Lower lobe of right lung (tissue), 2 donors: ENCODE results near the gene TOR4A. TPM values are rescaled to one million over a fixed set of nuclear protein-coding genes. Genes with fewer than 3 reads are reported as not detected.

Experiments
- ATAC-seq, 2 donors: fragments of 200-7000 bp; cut with Tn5 transposase; one replicate each; pipeline ENCODE4 v1.9.1; 2020 to 2022; ENCODE audit warnings: mild to moderate bottlenecking in 2 of 2, moderate library complexity in 2 of 2
- DNase-seq: peaks from one replicate; pipeline ENCODE4 v3.0.0-alpha.2; 2020
- H3K27ac ChIP-seq: fragments of 200-600 bp; one replicate; pipeline ENCODE4 v1.8.0; 2022
- H3K27me3 ChIP-seq: fragments of 200-600 bp; one replicate; pipeline ENCODE4 v1.8.0; 2022; ENCODE audit warnings: low read depth
- H3K36me3 ChIP-seq: fragments of 200-600 bp; one replicate; pipeline ENCODE4 v1.8.0; 2022; ENCODE audit warnings: mild to moderate bottlenecking
- H3K4me1 ChIP-seq: fragments of 200-600 bp; one replicate; pipeline ENCODE4 v1.8.0; 2022
- H3K4me3 ChIP-seq: fragments of 200-600 bp; one replicate; pipeline ENCODE4 v1.8.0; 2022; ENCODE audit warnings: mild to moderate bottlenecking
- H3K9me3 ChIP-seq: fragments of 200-600 bp; one replicate; pipeline ENCODE4 v1.8.0; 2022
- intact Hi-C: fragments of 100-400 bp; cut with DNase I; formaldehyde crosslinking; loops from one replicate; pipeline ENCODE4 v1.11.0; 2022
- total RNA-seq: library from RNA; stranded (reverse); fragmentation: NEBNext Ultra II Directional; extraction: Animal tissue kit (Norgen Biotek cat#: 25700); gene quantifications from one replicate; pipeline ENCODE4 v1.2.1, GENCODE V29; 2021
- TF ChIP-seq, protein P1 (sequence below): fragments of 200-600 bp; IDR thresholded peaks from one replicate; pipeline ENCODE4 v1.8.0; 2022; ENCODE audit warnings: antibody characterized with exemption, mild to moderate bottlenecking
- donor health status: DM: no; HTN: yes; CAD: no; lungs with severe emphysema.

TOR4A gene
- total RNA-seq, 1 donor from 2014 or later: 27.2 TPM

- Histone ChIP-seq H3K4me3 (no peak overlapping the region), H3K4me1 (peaks cover 38% of the 10 kb centered on the region), H3K27me3 (no peaks in the 10 kb centered on the region), H3K36me3 (peaks cover 63% of the 10 kb centered on the region), H3K27ac (no peak overlapping the region), H3K9me3 (no peaks in the 10 kb centered on the region)
- intact Hi-C loops: no loop called here
- DNase-seq (no peak), ATAC-seq (no peak)
- TF ChIP-seq, protein P1, sequence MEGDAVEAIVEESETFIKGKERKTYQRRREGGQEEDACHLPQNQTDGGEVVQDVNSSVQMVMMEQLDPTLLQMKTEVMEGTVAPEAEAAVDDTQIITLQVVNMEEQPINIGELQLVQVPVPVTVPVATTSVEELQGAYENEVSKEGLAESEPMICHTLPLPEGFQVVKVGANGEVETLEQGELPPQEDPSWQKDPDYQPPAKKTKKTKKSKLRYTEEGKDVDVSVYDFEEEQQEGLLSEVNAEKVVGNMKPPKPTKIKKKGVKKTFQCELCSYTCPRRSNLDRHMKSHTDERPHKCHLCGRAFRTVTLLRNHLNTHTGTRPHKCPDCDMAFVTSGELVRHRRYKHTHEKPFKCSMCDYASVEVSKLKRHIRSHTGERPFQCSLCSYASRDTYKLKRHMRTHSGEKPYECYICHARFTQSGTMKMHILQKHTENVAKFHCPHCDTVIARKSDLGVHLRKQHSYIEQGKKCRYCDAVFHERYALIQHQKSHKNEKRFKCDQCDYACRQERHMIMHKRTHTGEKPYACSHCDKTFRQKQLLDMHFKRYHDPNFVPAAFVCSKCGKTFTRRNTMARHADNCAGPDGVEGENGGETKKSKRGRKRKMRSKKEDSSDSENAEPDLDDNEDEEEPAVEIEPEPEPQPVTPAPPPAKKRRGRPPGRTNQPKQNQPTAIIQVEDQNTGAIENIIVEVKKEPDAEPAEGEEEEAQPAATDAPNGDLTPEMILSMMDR: no peak
These were observed 11.4 kb upstream of the TOR4A start for GRCh38 chr9:137266162-137266527.

DNA sequence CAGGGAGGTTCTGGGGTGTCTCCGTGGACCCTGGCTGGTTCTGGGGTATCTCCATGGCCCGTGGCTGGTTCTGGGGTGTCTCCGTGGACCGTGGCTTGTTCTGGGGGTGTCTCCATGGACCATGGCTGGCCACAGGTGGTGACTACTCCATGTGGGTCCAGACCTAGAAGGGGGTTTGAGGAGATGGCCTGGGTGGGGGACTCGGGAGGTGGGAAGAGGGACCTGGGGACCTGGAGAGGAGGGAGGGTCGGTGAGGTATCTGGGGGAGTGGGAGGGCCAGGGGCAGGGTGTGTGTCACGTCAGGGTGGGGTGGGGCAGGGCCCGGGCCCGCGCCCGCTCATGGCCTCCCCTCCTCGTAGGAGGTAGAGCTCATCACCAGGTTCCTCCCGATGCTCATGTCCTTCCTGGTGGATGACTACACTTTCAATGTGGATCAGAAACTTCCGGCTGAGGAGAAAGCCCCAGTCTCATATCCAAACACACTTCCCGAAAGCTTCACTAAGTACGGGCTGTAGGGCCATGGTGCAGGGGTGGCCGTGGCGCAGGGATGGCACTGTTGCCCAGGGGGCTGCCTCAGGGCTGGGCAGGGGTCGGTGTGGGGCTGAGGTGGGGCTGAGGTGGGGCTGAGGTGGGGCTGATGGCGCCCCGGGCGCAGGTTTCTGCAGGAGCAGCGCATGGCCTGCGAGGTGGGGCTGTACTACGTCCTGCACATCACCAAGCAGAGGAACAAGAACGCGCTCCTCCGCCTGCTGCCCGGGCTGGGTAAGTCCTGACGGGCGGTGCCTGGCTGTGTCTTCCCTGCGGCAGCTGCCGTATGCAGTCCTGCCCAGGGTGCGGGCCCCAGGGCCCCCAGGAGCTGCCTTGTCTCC, 10.7 kb upstream of the TOR4A start:
- Histone ChIP-seq H3K36me3 (peaks cover 67% of the 10 kb centered on the region), H3K9me3 (no peaks in the 10 kb centered on the region), H3K27ac (no peak overlapping the region), H3K27me3 (no peaks in the 10 kb centered on the region), H3K4me1 (peaks cover 41% of the 10 kb centered on the region), H3K4me3 (no peak overlapping the region)
- TF ChIP-seq, protein P1: no peak
- intact Hi-C loops: no loop called here
- ATAC-seq (no peak), DNase-seq (peak; percentile 43)

DNA sequence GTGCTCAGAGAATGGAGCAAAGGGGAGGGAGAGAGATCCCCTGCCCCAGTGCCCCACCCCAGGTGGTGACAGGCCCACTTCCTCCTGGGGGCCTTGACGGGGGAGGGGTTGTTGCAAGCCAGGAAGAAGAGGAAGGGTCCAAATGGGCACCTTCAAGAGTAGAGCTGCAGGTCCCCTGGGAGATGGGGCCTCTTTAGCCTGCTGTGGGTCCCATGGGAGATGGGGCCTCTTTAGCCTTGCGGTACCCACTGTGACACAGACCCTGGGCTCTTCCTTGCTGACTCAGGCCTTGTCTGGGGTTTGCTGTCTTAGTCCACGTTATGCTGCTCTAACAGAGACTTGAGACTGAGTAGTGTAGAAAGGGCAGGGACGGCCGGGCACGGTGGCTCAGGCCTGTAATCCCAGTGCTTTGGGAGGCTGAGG, 9.6 kb upstream of the TOR4A start:
- Histone ChIP-seq H3K4me1 (peaks cover 41% of the 10 kb centered on the region), H3K9me3 (no peaks in the 10 kb centered on the region), H3K4me3 (no peak overlapping the region), H3K27ac (peak overlapping the region; percentile 70), H3K36me3 (peaks cover 78% of the 10 kb centered on the region), H3K27me3 (no peaks in the 10 kb centered on the region)
- TF ChIP-seq, protein P1: no peak
- DNase-seq (no peak), ATAC-seq (no peak)
- intact Hi-C loops: no loop called here

DNA sequence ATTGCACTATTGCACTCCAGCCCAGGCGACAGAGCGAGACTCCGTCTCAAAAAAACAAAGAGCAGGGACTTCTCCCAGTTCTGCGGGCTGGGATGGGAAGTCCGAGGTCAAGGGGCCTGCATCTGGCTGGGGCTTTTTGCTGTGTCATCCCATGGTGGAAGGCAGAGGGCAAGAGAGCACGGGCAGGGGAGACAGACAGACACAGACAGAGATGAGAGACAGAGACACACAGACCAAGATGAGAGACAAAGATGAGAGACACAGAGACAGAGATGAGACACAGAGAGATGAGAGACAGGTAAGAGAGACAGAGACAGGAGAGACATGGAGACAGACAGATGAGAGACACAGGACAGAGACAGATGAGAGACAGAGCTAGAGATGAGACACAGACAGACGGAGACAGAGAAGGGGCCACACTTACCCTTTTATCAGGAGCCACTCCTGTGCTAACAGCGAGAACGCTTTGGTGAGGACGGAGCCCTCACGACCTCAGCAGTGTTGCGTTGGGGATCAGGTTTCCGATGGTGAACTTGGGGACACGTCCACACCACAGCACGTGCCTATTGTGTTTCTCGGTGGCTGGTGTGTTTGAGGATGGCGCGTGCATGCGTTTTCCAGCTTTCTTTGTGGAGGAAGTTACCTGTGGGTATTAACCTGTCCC, 8.9 kb upstream of the TOR4A start:
- peaks cover 41% of the 10 kb centered on the region for H3K4me1 ChIP-seq
- ATAC-seq: peak; percentile 3 to 15
- peak overlapping the region; percentile 15 for H3K4me3 ChIP-seq
- H3K27me3 ChIP-seq: no peaks in the 10 kb centered on the region
- no peaks in the 10 kb centered on the region for H3K9me3 ChIP-seq
- H3K36me3 ChIP-seq: peaks cover 80% of the 10 kb centered on the region
- DNase-seq: no peak
- peak overlapping the region; percentile 70 for H3K27ac ChIP-seq
- intact Hi-C loops: no loop called here
- TF ChIP-seq, protein P1: no peak

GRCh38 chr9:137269231-137269772, 8.2 kb upstream of the TOR4A start:
- Histone ChIP-seq H3K27ac (peak overlapping the region; percentile 70), H3K36me3 (peaks cover 74% of the 10 kb centered on the region), H3K27me3 (no peaks in the 10 kb centered on the region), H3K4me1 (peaks cover 41% of the 10 kb centered on the region), H3K4me3 (peak overlapping the region; percentile 15), H3K9me3 (no peaks in the 10 kb centered on the region)
- peak; percentile 81 to 87 for ATAC-seq
- TF ChIP-seq, protein P1: no peak
- intact Hi-C loops: no loop called here
- DNase-seq: peak; percentile 84
